ENCODE data around the gene SDK2.

- TF ChIP-seq CTCF (IDR thresholded peaks at IDR 0.05; ENCODE audit: insufficient read depth, low read length): no peak
- TF ChIP-seq REST (IDR thresholded peaks at IDR 0.05; ENCODE audit: insufficient replicate concordance, low read depth): no peak
- TF ChIP-seq POLR2AphosphoS5 (IDR thresholded peaks at IDR 0.05; ENCODE audit: low read depth): no peak
Measured at GRCh38 chr17:73548620-73549311, 95.5 kb downstream of the SDK2 start.
